DOHH2 (cell line): ENCODE results near the gene IQCM.

Experiments used
- H3F3A ChIP-seq: fragments of 200-600 bp; sonication (generic), shearing (Covaris generic); 2 replicates; pipeline ENCODE4 v1.6.0; 2016; ENCODE audit warnings: antibody characterized with exemption, mild to moderate bottlenecking; ENCODE audit not compliant: control insufficient read depth, insufficient read depth
- H3K27ac ChIP-seq: fragments of 200-600 bp; sonication (generic); 2 replicates; pipeline ENCODE4 v1.5.1; 2014; ENCODE audit warnings: low read depth, mild to moderate bottlenecking, low read length, moderate library complexity
- H3K27me3 ChIP-seq: fragments of 200-600 bp; sonication (generic); 2 replicates; pipeline ENCODE4 v1.6.1; 2014; ENCODE audit warnings: mild to moderate bottlenecking, low read length, mixed read lengths; ENCODE audit not compliant: control insufficient read depth
- H3K36me3 ChIP-seq: fragments of 200-600 bp; sonication (generic); 2 replicates; pipeline ENCODE4 v1.6.1; 2014; ENCODE audit warnings: mild to moderate bottlenecking, low read length, moderate library complexity, mixed read lengths; ENCODE audit not compliant: control insufficient read depth
- H3K4me1 ChIP-seq: fragments of 200-600 bp; sonication (generic); 2 replicates; pipeline ENCODE4 v1.6.1; 2014; ENCODE audit warnings: mild to moderate bottlenecking, low read length, mixed read lengths; ENCODE audit not compliant: control insufficient read depth
- H3K4me2 ChIP-seq: fragments of 200-600 bp; sonication (generic); 2 replicates; pipeline ENCODE4 v1.6.0; 2014; ENCODE audit warnings: mild to moderate bottlenecking, low read length, moderate library complexity
- H3K4me3 ChIP-seq: fragments of 200-600 bp; sonication (generic); 2 replicates; pipeline ENCODE4 v1.5.1; 2014; ENCODE audit warnings: mild to moderate bottlenecking, low read length, mixed read lengths
- H3K79me2 ChIP-seq: fragments of 200-600 bp; sonication (generic); 2 replicates; pipeline ENCODE4 v1.6.1; 2014; ENCODE audit warnings: mild to moderate bottlenecking, low read length, mixed read lengths; ENCODE audit not compliant: control insufficient read depth
- H3K9me2 ChIP-seq: fragments of 200-600 bp; sonication (generic); replicated peaks from 2 replicates; pipeline ENCODE4 v1.6.1; 2014; ENCODE audit warnings: mild to moderate bottlenecking, low read length, mixed read lengths; ENCODE audit not compliant: control insufficient read depth
- H3K9me3 ChIP-seq: fragments of 200-600 bp; sonication (generic); 2 replicates; pipeline ENCODE4 v1.6.1; 2014; ENCODE audit warnings: antibody characterized with exemption, low read length, mixed read lengths; ENCODE audit not compliant: control insufficient read depth, insufficient read depth
- H4K20me1 ChIP-seq: fragments of 200-600 bp; sonication (generic); 2 replicates; pipeline ENCODE4 v1.6.0; 2014; ENCODE audit warnings: low read depth, mild to moderate bottlenecking, antibody characterized with exemption, low read length, moderate library complexity; ENCODE audit not compliant: control insufficient read depth, insufficient read depth
- EZH2phosphoT487 ChIP-seq: fragments of 200-600 bp; sonication (generic); IDR thresholded peaks from 2 replicates; pipeline ENCODE4 v1.6.1; 2017; ENCODE audit warnings: borderline replicate concordance, mild to moderate bottlenecking, antibody characterized with exemption, low read length, moderate library complexity, mixed read lengths
- TF ChIP-seq, protein P1 (sequence below): fragments of 200-600 bp; sonication (generic); IDR thresholded peaks from one replicate; pipeline ENCODE4 v1.5.1; 2014; ENCODE audit warnings: antibody characterized with exemption, mild to moderate bottlenecking, low read depth, low read length; ENCODE audit not compliant: poor library complexity, severe bottlenecking

Gene IQCM

GRCh38 chr4:149841686-149842085, 26.0 kb upstream of the IQCM start:
- H3K4me1 ChIP-seq, result no peaks in the 10 kb centered on the region
- no peaks in the 10 kb centered on the region for H3K9me2 ChIP-seq
- H3F3A ChIP-seq, result no peaks in the 10 kb centered on the region
- H3K27ac ChIP-seq, result no peak overlapping the region
- H3K36me3 ChIP-seq, result no peaks in the 10 kb centered on the region
- TF ChIP-seq, protein P1, sequence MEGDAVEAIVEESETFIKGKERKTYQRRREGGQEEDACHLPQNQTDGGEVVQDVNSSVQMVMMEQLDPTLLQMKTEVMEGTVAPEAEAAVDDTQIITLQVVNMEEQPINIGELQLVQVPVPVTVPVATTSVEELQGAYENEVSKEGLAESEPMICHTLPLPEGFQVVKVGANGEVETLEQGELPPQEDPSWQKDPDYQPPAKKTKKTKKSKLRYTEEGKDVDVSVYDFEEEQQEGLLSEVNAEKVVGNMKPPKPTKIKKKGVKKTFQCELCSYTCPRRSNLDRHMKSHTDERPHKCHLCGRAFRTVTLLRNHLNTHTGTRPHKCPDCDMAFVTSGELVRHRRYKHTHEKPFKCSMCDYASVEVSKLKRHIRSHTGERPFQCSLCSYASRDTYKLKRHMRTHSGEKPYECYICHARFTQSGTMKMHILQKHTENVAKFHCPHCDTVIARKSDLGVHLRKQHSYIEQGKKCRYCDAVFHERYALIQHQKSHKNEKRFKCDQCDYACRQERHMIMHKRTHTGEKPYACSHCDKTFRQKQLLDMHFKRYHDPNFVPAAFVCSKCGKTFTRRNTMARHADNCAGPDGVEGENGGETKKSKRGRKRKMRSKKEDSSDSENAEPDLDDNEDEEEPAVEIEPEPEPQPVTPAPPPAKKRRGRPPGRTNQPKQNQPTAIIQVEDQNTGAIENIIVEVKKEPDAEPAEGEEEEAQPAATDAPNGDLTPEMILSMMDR, result no peak
- no peak overlapping the region for H3K4me2 ChIP-seq
- H4K20me1 ChIP-seq, result no peaks in the 10 kb centered on the region
- H3K9me3 ChIP-seq, result no peaks in the 10 kb centered on the region
- H3K4me3 ChIP-seq, result no peak overlapping the region
- H3K27me3 ChIP-seq, result no peaks in the 10 kb centered on the region
- no peaks in the 10 kb centered on the region for H3K79me2 ChIP-seq

- Histone ChIP-seq H3K9me2 (no peaks in the 10 kb centered on the region), H3K27me3 (no peaks in the 10 kb centered on the region), H3K79me2 (no peaks in the 10 kb centered on the region), H3K4me3 (no peak overlapping the region), H3K9me3 (no peaks in the 10 kb centered on the region), H3K27ac (no peak overlapping the region), H3K36me3 (no peaks in the 10 kb centered on the region), H3K4me2 (no peak overlapping the region), H3K4me1 (no peaks in the 10 kb centered on the region), H4K20me1 (no peaks in the 10 kb centered on the region), H3F3A (no peaks in the 10 kb centered on the region)
- TF ChIP-seq, protein P1, result no peak
- no peak for TF ChIP-seq EZH2phosphoT487
Observed at GRCh38 chr4:149838036-149838435, 22.4 kb upstream of the IQCM start.

DNA sequence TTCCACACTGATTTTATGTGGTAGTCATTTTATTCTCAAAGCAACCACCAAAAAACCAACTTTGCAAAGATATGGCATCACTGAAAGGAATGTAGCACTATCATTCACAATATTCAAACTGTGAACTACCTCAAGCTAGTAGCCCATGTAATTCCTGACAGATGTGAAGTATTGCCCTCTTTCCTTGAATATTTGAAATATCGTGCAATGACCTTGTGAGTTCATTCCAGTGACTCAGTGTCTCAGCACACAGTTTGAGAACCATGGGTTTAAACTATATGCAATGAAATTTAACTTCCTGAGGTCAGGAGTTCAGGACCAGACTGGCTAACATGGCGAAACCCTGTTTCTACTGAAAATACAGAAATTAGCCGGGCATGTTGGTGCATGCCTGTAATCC, 20.9 kb upstream of the IQCM start:
- Histone ChIP-seq H3K9me3 (no peaks in the 10 kb centered on the region), H3F3A (no peaks in the 10 kb centered on the region), H3K4me3 (no peak overlapping the region), H3K4me1 (no peaks in the 10 kb centered on the region), H3K79me2 (no peaks in the 10 kb centered on the region), H4K20me1 (no peaks in the 10 kb centered on the region), H3K4me2 (no peak overlapping the region), H3K27me3 (no peaks in the 10 kb centered on the region), H3K36me3 (no peaks in the 10 kb centered on the region), H3K9me2 (no peaks in the 10 kb centered on the region), H3K27ac (no peak overlapping the region)
- TF ChIP-seq, protein P1, result no peak
- TF ChIP-seq EZH2phosphoT487, result no peak

DNA sequence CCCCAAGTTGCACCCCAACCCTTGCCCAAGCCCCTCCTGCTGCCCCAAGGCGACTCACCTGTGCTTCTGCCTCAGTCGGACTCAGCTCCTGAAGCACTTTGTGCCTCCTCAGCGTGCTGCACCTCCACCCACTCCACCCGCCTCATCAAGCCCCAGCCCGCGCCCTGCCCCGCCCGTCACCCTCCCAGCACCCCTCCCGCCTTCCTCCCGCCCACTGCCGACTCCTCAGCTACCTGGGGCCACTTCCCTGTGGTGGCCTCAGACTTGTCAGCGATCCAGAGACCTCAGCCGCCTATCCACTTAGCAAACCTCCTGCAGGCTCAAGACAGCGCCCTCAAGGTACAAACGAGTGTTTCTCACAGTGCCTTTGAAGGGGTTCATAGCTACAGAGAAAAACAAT, 19.6 kb upstream of the IQCM start:
- Histone ChIP-seq H3K27me3 (no peaks in the 10 kb centered on the region), H3K4me1 (no peaks in the 10 kb centered on the region), H3K36me3 (no peaks in the 10 kb centered on the region), H3K9me3 (no peaks in the 10 kb centered on the region), H3K4me3 (no peak overlapping the region), H3K4me2 (no peak overlapping the region), H3F3A (no peaks in the 10 kb centered on the region), H4K20me1 (no peaks in the 10 kb centered on the region), H3K27ac (no peak overlapping the region), H3K79me2 (no peaks in the 10 kb centered on the region), H3K9me2 (no peaks in the 10 kb centered on the region)
- TF ChIP-seq, protein P1, result no peak
- TF ChIP-seq EZH2phosphoT487, result no peak
